ENCODE results near the gene C5orf58.

Gene C5orf58

DNA sequence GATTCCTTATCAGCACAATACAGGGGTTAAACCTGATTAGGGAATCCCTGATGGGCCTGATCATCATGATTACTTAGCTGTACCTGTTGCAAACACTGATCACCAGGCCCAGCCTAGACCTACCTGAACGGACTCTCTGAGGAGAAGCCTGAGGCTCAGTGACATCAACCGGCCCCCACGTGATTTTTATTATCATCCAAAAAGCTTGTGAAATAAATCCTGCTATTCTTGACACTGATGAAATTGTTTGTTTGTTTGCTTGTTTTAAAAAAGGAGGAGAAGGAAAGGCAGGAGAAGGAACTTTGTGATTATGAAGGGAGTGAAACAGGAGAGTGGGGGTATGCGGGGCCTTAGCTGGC is 46.7 kb downstream of the C5orf58 start:
- Histone ChIP-seq H3K4me3 (replicated peaks; ENCODE audit: low read depth, low read length) (no peak overlapping the region), H3K36me3 (ENCODE audit: control insufficient read depth, insufficient read depth, low read length) (peaks cover 5% of the 10 kb centered on the region), H3K27me3 (replicated peaks; ENCODE audit: control insufficient read depth, insufficient read depth, low read length) (no peaks in the 10 kb centered on the region)
- TF ChIP-seq, protein P1, sequence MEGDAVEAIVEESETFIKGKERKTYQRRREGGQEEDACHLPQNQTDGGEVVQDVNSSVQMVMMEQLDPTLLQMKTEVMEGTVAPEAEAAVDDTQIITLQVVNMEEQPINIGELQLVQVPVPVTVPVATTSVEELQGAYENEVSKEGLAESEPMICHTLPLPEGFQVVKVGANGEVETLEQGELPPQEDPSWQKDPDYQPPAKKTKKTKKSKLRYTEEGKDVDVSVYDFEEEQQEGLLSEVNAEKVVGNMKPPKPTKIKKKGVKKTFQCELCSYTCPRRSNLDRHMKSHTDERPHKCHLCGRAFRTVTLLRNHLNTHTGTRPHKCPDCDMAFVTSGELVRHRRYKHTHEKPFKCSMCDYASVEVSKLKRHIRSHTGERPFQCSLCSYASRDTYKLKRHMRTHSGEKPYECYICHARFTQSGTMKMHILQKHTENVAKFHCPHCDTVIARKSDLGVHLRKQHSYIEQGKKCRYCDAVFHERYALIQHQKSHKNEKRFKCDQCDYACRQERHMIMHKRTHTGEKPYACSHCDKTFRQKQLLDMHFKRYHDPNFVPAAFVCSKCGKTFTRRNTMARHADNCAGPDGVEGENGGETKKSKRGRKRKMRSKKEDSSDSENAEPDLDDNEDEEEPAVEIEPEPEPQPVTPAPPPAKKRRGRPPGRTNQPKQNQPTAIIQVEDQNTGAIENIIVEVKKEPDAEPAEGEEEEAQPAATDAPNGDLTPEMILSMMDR (IDR thresholded peaks at IDR 0.05; ENCODE audit: insufficient read depth, low read length, poor library complexity, severe bottlenecking): no peak
- DNase-seq (ENCODE audit: extremely low read depth, insufficient read length): no peak

DNA sequence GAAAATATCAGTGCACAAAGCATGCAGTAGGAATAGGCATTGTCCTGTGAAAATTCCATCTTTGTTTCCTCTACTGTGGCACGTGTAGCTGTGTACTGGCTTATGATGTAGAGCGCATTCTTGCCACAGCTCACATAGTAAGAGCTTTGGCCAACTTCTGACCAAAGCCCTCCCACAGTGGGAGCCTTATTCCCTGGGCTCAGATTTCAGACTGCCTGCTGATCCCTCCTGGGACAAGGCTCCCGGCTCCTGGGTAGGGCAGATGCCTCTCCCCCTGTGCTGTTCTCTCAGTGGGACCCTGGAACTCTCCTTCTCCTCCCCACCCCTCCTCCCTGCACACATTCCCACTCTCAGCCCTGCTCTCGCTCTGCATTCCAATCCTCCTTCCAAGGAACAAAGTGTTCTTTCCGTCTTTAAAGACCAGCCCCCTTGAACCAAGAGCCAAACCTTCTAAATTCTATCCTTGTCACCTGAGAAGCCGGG is 47.3 kb downstream of the C5orf58 start:
- DNase-seq (ENCODE audit: extremely low read depth, insufficient read length): no peak
- Histone ChIP-seq H3K36me3 (ENCODE audit: control insufficient read depth, insufficient read depth, low read length) (peaks cover 5% of the 10 kb centered on the region), H3K4me3 (replicated peaks; ENCODE audit: low read depth, low read length) (no peak overlapping the region), H3K27me3 (replicated peaks; ENCODE audit: control insufficient read depth, insufficient read depth, low read length) (no peaks in the 10 kb centered on the region)
- TF ChIP-seq, protein P1 (IDR thresholded peaks at IDR 0.05; ENCODE audit: insufficient read depth, low read length, poor library complexity, severe bottlenecking): no peak

DNA sequence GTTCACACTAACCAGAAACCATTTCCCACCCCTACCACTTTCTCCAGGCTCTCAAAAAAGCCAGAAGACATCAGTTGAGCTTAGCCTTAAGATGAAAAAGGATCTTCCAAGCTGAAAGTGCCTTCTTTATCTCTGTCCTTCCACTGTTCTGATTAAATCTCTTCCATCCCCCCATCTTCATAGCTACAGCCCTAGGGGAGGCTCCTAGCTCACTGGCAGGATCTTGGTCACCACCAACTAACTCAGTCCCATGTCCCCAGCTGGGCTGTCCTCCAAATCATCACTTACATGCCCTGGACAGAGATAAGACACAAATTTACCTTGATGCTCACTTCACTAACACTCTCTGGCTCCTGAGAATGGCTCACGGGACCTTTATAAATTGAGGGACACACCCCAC is 50.5 kb downstream of the C5orf58 start:
- TF ChIP-seq, protein P1 (IDR thresholded peaks at IDR 0.05; ENCODE audit: insufficient read depth, low read length, poor library complexity, severe bottlenecking): no peak
- no peak for DNase-seq (ENCODE audit: extremely low read depth, insufficient read length)
- Histone ChIP-seq H3K27me3 (replicated peaks; ENCODE audit: control insufficient read depth, insufficient read depth, low read length) (no peaks in the 10 kb centered on the region), H3K36me3 (ENCODE audit: control insufficient read depth, insufficient read depth, low read length) (peaks cover 7% of the 10 kb centered on the region), H3K4me3 (replicated peaks; ENCODE audit: low read depth, low read length) (no peak overlapping the region)

DNA sequence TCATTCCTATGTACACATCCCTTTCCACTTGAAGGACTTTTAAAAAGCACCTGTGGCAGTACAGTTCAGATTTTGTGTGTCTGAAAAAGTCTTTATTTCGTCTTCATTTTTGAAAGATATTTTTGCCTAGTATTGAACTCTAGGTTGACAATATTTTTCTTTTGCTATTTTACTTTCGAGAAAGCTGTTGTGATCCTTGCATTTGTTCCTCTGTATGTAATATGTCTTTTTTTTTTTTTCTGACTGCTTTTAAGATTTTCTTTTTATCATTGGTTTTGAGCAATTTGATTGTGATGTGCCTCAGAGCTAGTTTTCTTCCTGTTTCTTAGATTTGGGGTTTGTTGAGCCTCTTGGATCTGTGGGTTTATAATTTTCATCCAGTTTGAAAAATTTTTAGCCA is 51.4 kb downstream of the C5orf58 start:
- no peak for DNase-seq (ENCODE audit: extremely low read depth, insufficient read length)
- TF ChIP-seq, protein P1 (IDR thresholded peaks at IDR 0.05; ENCODE audit: insufficient read depth, low read length, poor library complexity, severe bottlenecking): no peak
- no peak overlapping the region for H3K4me3 ChIP-seq (replicated peaks; ENCODE audit: low read depth, low read length)
- H3K36me3 ChIP-seq (ENCODE audit: control insufficient read depth, insufficient read depth, low read length): peaks cover 15% of the 10 kb centered on the region
- H3K27me3 ChIP-seq (replicated peaks; ENCODE audit: control insufficient read depth, insufficient read depth, low read length): no peaks in the 10 kb centered on the region

DNA sequence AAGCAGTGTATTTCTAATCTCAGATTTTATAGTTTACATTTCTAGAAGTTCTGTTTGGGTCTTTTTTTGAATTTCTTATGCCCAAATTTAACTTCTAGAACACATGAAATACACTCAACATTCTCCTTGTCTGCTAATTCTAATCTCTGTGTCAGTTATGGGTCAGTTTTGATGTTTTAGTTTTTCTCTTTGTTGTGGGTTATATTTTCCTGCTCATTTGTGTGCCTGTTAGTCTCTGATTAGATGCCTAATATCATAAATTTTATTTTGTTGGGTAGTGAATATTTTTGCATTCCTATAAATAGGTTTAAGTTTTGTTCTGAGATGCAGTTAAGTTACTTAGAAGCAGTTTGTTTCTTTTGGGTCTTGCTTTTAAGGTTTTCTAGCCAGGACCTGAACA is 52.4 kb downstream of the C5orf58 start:
- no peak for DNase-seq (ENCODE audit: extremely low read depth, insufficient read length)
- no peak overlapping the region for H3K4me3 ChIP-seq (replicated peaks; ENCODE audit: low read depth, low read length)
- no peaks in the 10 kb centered on the region for H3K27me3 ChIP-seq (replicated peaks; ENCODE audit: control insufficient read depth, insufficient read depth, low read length)
- TF ChIP-seq, protein P1 (IDR thresholded peaks at IDR 0.05; ENCODE audit: insufficient read depth, low read length, poor library complexity, severe bottlenecking): no peak
- peaks cover 17% of the 10 kb centered on the region for H3K36me3 ChIP-seq (ENCODE audit: control insufficient read depth, insufficient read depth, low read length)

DNA sequence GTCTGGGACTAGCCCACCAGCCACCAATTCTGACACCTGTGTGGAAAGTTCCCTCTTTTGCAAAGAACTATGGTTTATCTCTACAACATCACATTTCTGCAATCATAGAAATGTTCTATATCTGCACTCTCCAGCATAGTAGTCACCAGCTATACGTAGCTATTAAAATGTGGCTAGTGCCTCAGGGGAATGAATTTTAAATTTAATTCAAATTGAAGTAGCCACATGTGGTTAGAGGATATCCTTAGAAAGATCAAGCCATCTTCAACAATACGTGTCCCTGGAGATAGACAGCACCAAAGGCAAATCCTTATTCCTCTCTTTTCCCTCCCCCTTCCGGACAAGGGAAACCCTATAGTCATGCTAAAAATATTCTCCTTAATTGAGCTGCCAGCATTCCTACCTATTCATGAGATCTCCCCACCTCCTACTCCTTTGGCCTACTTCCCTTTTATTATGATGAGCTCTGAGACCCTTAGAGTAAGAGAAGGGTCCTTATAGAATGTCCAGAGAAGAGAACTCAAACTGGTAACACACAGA is 53.7 kb downstream of the C5orf58 start:
- TF ChIP-seq, protein P1 (IDR thresholded peaks at IDR 0.05; ENCODE audit: insufficient read depth, low read length, poor library complexity, severe bottlenecking): no peak
- no peak for DNase-seq (ENCODE audit: extremely low read depth, insufficient read length)
- Histone ChIP-seq H3K27me3 (replicated peaks; ENCODE audit: control insufficient read depth, insufficient read depth, low read length) (no peaks in the 10 kb centered on the region), H3K4me3 (replicated peaks; ENCODE audit: low read depth, low read length) (no peak overlapping the region), H3K36me3 (ENCODE audit: control insufficient read depth, insufficient read depth, low read length) (peaks cover 21% of the 10 kb centered on the region)
